Measurements from ENCODE around the gene AGPAT3. TPM values are rescaled to one million over a fixed set of nuclear protein-coding genes. Genes with fewer than 3 reads are reported as not detected.
A peak's percentile ranks its signal among the peaks of the same experiment; 100 is the strongest.

AGPAT3 gene
- total and polyA plus RNA-seq, 7 donors, result 14.4 to 48.5 (median 20.3) TPM

DNA sequence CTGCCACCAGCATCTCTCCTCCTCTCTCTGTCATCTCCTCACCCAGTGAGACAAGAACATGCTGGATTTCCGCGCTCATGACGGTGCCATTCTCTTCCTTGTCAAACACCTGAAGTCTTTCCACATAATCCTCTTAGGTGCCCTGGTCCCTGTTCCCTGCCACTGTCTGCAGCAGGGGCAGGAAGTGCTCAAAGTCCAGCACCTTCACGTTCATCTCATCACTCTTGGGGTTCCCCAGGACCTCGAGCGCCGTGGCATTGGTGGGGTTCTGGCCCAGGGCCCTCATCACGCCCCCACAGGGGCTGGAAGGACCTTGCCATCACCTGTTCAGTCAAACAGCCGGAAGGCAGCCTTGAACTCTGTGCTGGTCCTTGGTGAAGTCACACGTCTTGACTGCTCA lies 9.1 kb upstream of the AGPAT3 start:
- H3K4me3 ChIP-seq, result no peak overlapping the region
- H3K36me3 ChIP-seq, result no peaks in the 10 kb centered on the region
- peaks cover 0 to 11% (median 10%) of the 10 kb centered on the region in 4 donors for H3K4me1 ChIP-seq
- TF ChIP-seq POLR2A (IDR thresholded peaks at IDR 0.05), result no peak
- no peak for TF ChIP-seq POLR2AphosphoS5 (IDR thresholded peaks at IDR 0.05)
- no peak for TF ChIP-seq CTCF (IDR thresholded peaks at IDR 0.05)
- no peak for TF ChIP-seq EP300 (IDR thresholded peaks at IDR 0.05)
- H3K9me3 ChIP-seq, result no peaks in the 10 kb centered on the region
- intact Hi-C loops (cut with DNase I), result no loop called here
- WGBS, 2 donors, result 78 to 86% methylated on average over 10 of the region's 10 CpGs
- no peaks in the 10 kb centered on the region for H3K27me3 ChIP-seq
- peak; percentile 25 for DNase-seq
- H3K27ac ChIP-seq, result no peak overlapping the region

- H3K4me3 ChIP-seq, result no peak overlapping the region
- intact Hi-C loops (cut with DNase I), result no loop called here
- H3K9me3 ChIP-seq, result no peaks in the 10 kb centered on the region
- whole genome bisulfite sequencing, 2 donors, result 93 to 95% methylated on average over 26 of the region's 26 CpGs
- no peaks in the 10 kb centered on the region for H3K27me3 ChIP-seq
- H3K36me3 ChIP-seq, result no peaks in the 10 kb centered on the region
- H3K27ac ChIP-seq, result no peak overlapping the region
- peak; percentile 53 for DNase-seq
- peaks cover 0 to 13% (median 12%) of the 10 kb centered on the region in 4 donors for H3K4me1 ChIP-seq
- TF ChIP-seq CTCF (IDR thresholded peaks at IDR 0.05), result no peak
- no peak for TF ChIP-seq POLR2A (IDR thresholded peaks at IDR 0.05)
- no peak for TF ChIP-seq POLR2AphosphoS5 (IDR thresholded peaks at IDR 0.05)
- TF ChIP-seq EP300 (IDR thresholded peaks at IDR 0.05), result no peak
Measured at GRCh38 chr21:43858806-43859648, 6.0 kb upstream of the AGPAT3 start.

DNA sequence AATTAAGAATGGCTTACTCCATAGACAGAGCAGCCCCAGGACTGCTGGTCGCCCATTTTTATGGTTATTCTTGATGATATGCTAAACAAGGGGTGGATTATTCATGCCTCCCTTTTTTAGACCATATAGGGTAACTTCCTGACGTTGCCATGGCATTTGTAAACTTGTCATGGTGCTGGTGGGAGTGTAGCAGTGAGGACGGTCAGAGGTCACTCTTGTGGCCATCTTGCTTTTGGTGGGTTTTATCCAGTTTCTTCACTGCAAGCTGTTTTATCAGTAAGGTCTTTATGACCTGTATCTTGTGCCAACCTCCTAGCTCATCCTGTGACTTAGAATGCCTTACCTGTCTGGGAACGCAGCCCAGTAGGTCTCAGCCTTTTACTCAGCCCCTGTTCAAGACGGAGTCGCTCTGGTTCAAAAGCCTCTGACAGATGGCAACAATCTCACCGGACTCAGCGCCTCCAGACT lies 5.2 kb upstream of the AGPAT3 start:
- peak overlapping the region in 3 of 4 donors; percentile 34 to 75 (median 60) for H3K27ac ChIP-seq
- 69 to 81% methylated on average over 8 of the region's 8 CpGs for WGBS, 2 donors
- H3K27me3 ChIP-seq, result no peaks in the 10 kb centered on the region
- DNase-seq, result peak; percentile 40
- TF ChIP-seq POLR2AphosphoS5 (IDR thresholded peaks at IDR 0.05) (no peak), EP300 (IDR thresholded peaks at IDR 0.05) (no peak), CTCF (IDR thresholded peaks at IDR 0.05) (no peak), POLR2A (IDR thresholded peaks at IDR 0.05) (no peak)
- H3K4me3 ChIP-seq, result no peak overlapping the region
- no peaks in the 10 kb centered on the region for H3K36me3 ChIP-seq
- H3K9me3 ChIP-seq, result no peaks in the 10 kb centered on the region
- intact Hi-C loops (cut with DNase I), result loop anchor here (5.0 kb wide), 1 partner anchor 63 kb away; no protein-coding TSS in a partner anchor
- H3K4me1 ChIP-seq, result peaks cover 0 to 16% (median 16%) of the 10 kb centered on the region in 4 donors

DNA sequence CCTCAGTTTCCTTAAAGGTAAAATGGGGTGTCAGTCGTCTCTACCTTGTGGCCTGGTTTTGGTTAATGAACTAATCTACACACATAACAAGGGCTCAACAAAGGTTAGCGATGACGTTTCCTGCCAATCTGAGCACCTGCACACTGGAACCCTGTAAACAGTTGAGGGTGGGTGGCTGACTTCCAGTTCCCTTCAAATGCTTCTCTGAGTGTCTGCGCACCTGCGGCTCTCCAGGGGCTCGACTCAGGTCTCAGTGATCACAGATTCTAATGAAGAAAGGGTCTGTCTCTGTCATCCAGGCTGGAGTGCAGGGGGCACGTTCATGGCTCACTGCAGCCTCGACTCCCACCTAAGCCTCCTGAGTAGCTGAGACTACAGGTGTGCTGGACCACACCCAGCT lies 3.3 kb upstream of the AGPAT3 start:
- intact Hi-C loops (cut with DNase I), result loop anchor here (5.0 kb wide), 1 partner anchor 61 kb away; no protein-coding TSS in a partner anchor
- no peak for TF ChIP-seq CTCF (IDR thresholded peaks at IDR 0.05)
- WGBS, 2 donors, result 23 to 54% methylated on average over 8 of the region's 8 CpGs
- Histone ChIP-seq H3K4me3 (no peak overlapping the region), H3K4me1 (peaks cover 0 to 21% (median 20%) of the 10 kb centered on the region in 4 donors), H3K36me3 (no peaks in the 10 kb centered on the region), H3K9me3 (no peaks in the 10 kb centered on the region), H3K27ac (no peak overlapping the region), H3K27me3 (no peaks in the 10 kb centered on the region)
- DNase-seq, result peak; percentile 30
